Measurements from ENCODE around the gene AP4S1. TPM values are rescaled to one million over a fixed set of nuclear protein-coding genes. Genes with fewer than 3 reads are reported as not detected.

AP4S1 gene
- total and polyA plus RNA-seq, 2 of the 8 experiments (the other 6 are each of a cell fraction or from before 2014, with no cell fraction given) = 2.8 to 9.9 TPM

- Histone ChIP-seq H3K27me3 (replicated peaks in 1 of 4; ENCODE audit: control insufficient read depth in 3 of 4, extremely low read depth in 1 of 4, insufficient read depth in 3 of 4, low read length in 3 of 4) (no peaks in the 10 kb centered on the region), H3K79me1 (ENCODE audit: low read depth, low read length) (no peaks in the 10 kb centered on the region), H4K5ac (ENCODE audit: insufficient read length, low read depth, low read length) (no peak overlapping the region), H3K36me3 (ENCODE audit: control insufficient read depth in 2 of 4, insufficient read depth in 4 of 4, low read length in 3 of 4) (peaks cover 2 to 70% (median 22%) of the 10 kb centered on the region in 4 experiments; a peak in 7 of 8 replicates), H2BK120ac (replicated peaks; ENCODE audit: low read depth, low read length) (no peak overlapping the region), H3K4me1 (replicated peaks in 1 of 4; ENCODE audit: control insufficient read depth in 3 of 4, insufficient read depth in 4 of 4, low read length in 3 of 4) (no peaks in the 10 kb centered on the region), H3K18ac (ENCODE audit: extremely low read depth, low read length) (no peak overlapping the region), H4K8ac (ENCODE audit: extremely low read depth, insufficient read depth, low read length) (no peak overlapping the region), H3K9ac (replicated peaks in 1 of 4; ENCODE audit: extremely low read depth in 1 of 4, low read depth in 3 of 4, low read length in 3 of 4) (no peak overlapping the region), H3K14ac (ENCODE audit: insufficient read length) (no peak overlapping the region), H3K4me2 (ENCODE audit: insufficient read depth in 1 of 2, low read depth in 2 of 2, low read length in 2 of 2) (no peak overlapping the region), H3K4me3 (ENCODE audit: extremely low read depth in 1 of 4, insufficient read depth in 2 of 4, low read depth in 3 of 4, low read length in 4 of 4) (no peak overlapping the region), H3K27ac (ENCODE audit: low read depth, low read length) (no peak overlapping the region), H3K4ac (replicated peaks; ENCODE audit: insufficient read length, low read depth, low read length) (no peak overlapping the region), H3K9me3 (ENCODE audit: insufficient read depth in 2 of 2, low read depth in 1 of 2, low read length in 1 of 2) (no peaks in the 10 kb centered on the region), H4K20me1 (replicated peaks in 1 of 2; ENCODE audit: control insufficient read depth in 1 of 2, insufficient read depth in 2 of 2, low read length in 2 of 2) (no peaks in the 10 kb centered on the region), H2BK20ac (ENCODE audit: low read length) (no peak overlapping the region), H2BK15ac (ENCODE audit: low read length) (no peak overlapping the region), H3K23me2 (ENCODE audit: low read depth, low read length) (no peaks in the 10 kb centered on the region), H2AFZ (ENCODE audit: low read length) (no peak overlapping the region), H4K91ac (replicated peaks; ENCODE audit: insufficient read length, low read length) (no peak overlapping the region), H3K79me2 (ENCODE audit: control insufficient read depth in 1 of 2, insufficient read depth in 2 of 2, low read length in 2 of 2) (no peaks in the 10 kb centered on the region), H3K56ac (replicated peaks; ENCODE audit: insufficient read length, low read depth, low read length) (no peak overlapping the region), H2AK5ac (ENCODE audit: low read depth, low read length) (no peak overlapping the region), H2BK12ac (ENCODE audit: low read depth, low read length) (no peak overlapping the region), H2BK5ac (ENCODE audit: low read depth, low read length) (no peak overlapping the region), H3K23ac (ENCODE audit: insufficient read length) (no peak overlapping the region)
- ChIA-PET CTCF (ENCODE audit: partially characterized antibody) (no interaction called here), POLR2A (ENCODE audit: partially characterized antibody) (no interaction called here)
- 92% methylated on average over 11 of the region's 11 CpGs; no CpG with 5 or more reads in 1 of the 2 experiments for WGBS, 2 experiments (ENCODE audit: extremely low coverage in 1 of 2, insufficient coverage in 1 of 2, insufficient read length in 1 of 2, insufficient replicate concordance in 2 of 2, low coverage in 1 of 2, low lambda C conversion rate in 2 of 2, missing lambda C conversion rate in 1 of 2)
- no peak for FAIRE-seq
- DNase-seq (ENCODE audit: low read depth in 1 of 2, low spot score in 2 of 2) = no peak
- no peak for TF ChIP-seq HDAC2 (IDR thresholded peaks at IDR 0.05; ENCODE audit: borderline replicate concordance in 1 of 2, low read depth in 2 of 2, low read length in 2 of 2)
- TF ChIP-seq HDAC6 (IDR thresholded peaks at IDR 0.05; ENCODE audit: low read depth, low read length) = no peak
- no peak for TF ChIP-seq POU5F1 (IDR thresholded peaks at IDR 0.05; ENCODE audit: low read depth, low read length)
- no peak for TF ChIP-seq MAX (IDR thresholded peaks at IDR 0.05)
These were observed 117.1 kb downstream of the AP4S1 start for GRCh38 chr14:31142455-31143087.
